Left hindlimb (tissue), 1 donor: Measurements from ENCODE around the gene TANGO6.
A peak's percentile ranks its signal among the peaks of the same experiment; 100 is the strongest.
"Not testable (repeated sequence)": the region's sequence is repeated elsewhere in the genome, so short reads cannot be mapped to it uniquely, and the experiment has no call there.

Experiments
- DNase-seq: peaks from one replicate; pipeline ENCODE4 v3.0.0-alpha.2; 2018

The TANGO6 gene

DNA sequence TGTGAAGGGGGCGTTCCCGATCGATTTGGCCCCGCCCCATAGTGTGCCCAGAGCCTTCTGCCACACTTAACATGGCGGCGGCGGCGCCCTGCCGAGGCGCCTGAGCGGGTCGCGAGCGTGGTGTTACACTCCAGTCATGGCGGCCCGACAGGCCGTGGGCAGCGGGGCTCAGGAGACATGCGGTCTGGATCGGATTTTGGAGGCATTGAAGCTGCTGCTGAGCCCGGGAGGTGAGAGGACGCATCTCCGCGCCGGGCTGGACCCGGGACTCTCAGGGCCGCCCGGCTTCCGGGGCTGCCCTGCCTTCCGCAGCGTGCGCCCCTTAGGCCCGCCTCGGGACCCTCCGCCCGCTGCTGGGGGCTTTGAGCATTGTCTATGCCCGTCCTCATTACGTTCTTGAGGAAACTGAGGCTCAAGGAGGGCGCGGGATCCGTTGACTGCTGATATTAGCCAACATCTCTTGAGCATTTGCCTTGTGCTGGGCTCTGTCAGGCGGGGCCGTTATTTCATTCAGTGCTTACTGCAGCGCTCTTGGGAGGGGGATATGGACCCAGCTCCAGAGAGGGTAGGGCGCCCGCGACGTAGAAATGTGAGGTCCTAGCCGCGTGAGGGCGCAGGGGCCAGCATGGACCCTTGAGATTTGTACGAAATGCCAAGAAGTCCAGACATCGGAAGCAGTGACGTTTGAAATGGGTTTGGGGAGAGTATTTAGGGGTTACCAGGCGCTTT, at the start of gene TANGO6:
Gene TANGO6, plus strand, starts transcription at position 50 of the 729 bp plus-strand sequence. Its CDS starts 87 bp downstream, at position 137.
- DNase-seq, result peak; percentile 85

DNA sequence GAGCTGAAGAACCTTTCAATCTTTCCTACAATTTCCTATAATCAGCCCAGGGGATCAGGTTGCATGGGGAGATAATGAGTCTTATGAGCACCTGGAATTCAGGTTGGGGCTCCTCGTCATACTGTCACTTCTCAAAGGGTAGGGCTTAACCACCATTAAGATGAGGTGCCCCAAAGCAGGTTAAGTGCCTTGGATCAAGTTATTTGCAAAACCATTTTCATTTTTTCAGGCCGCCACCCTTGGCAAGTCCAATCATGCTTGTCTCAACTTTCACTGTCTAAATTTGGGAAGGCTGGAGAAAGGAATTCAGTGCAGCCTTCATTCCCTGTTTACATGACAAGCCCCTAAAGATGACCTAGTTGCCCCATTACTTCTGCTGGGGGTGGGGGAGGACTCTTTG, 44.9 kb upstream of the TANGO6 start:
- no peak for DNase-seq

DNA sequence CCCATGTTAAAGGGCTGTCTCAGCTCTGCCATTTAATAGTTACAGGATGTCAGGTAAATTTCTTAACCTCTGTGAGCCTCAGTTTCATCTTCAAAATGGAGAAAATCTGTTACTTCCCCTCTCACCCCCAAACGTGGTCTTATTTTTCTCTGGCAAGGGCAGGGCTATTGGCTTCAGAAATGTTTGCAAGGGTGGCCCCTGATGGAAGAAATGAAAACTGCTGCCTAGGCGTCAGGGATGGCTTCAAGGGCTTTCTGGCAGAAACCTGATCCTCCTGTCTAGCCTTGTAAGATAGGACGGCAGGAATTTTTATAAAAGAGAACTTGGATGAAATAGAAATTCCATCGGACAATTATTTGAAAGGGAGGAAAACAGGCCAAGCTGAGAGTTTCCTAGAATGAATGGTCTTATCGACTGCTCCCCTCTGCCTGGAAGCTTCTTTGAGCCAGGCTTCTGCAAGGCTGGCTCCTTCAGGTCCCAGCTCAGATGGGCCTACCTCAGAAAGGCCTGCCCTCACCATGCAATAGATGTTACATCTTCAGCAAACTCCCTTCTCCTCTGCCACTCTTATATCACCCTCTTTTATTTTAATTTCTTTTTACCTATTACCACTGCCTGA, 43.0 kb upstream of the TANGO6 start:
- peak; percentile 80 for DNase-seq

DNA sequence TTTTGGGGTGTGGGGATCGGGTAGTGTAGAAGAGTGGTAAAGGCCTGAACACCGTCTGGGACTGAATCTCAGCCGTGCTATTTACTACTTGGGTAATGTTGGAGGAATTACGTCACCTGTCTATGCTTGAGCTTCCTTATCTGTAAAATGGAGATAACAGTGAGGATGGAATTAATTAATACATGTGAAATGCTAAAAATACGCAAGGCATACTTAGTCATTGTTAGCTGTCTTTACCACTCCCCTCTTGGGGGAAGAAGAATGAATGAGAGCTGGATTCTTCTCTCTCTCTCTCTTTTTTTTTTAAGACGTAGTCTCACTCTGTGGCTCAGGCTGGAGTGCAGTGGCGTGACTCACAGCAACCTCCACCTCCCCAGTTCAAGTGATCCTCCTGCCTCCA, 41.1 kb upstream of the TANGO6 start:
- no peak for DNase-seq

DNA sequence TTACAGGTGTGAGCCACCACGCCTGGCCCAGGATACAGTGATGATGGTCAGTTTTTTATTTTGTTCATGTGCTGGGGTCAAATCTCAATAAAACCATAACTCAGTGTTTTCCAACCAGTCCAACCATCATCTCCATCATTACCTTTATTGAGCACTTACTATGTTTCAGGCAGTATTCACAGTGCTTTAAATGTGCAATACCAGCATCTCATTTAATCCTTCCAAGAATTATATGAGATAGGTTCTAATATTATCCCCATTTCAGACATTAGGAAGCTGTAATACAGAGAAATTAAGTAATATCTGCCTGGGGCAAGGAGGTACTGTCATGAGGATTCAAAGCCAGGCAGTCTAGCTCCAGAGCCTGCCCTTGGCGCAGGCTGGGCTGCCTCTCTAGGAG, 36.9 kb upstream of the TANGO6 start:
- no peak for DNase-seq

DNA sequence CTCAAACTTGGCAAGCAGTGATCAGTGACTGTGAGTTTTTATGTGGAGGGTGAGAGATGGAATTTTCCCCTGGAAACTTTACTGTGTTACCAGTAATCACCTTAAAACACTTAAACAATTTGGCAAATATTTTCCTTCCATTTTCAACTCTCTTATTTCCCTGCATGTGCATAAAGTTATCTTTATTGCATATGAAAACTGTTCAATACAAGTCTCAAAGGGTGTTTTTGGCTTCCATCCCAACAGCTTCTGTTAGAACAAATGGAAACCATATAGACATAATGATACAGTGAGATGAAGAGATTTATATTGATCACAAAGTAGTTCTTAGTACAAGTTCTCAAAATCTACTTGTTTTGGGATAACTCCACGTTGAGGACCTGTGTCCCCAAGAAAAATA, 36.4 kb upstream of the TANGO6 start:
- no peak for DNase-seq

DNA sequence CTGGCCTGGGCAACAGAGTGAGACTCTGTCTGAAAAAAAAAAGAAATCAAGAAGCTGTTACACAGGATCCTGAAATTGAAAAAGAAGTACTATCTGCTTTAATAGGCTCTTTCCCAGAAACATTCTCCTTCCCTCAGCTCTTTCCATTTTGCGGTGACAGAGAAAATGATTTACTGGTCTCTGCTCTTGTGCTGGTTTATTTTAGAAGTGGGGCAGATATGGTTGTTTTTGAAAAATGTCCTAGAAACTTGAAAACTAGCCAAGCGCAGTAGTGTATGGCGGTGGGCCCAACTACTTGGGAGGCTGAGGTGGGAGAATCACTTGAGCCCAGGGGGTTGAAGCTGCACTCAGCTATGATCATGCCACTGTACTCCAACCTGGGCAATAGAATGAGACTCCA, 28.8 kb upstream of the TANGO6 start:
- DNase-seq, result no peak

DNA sequence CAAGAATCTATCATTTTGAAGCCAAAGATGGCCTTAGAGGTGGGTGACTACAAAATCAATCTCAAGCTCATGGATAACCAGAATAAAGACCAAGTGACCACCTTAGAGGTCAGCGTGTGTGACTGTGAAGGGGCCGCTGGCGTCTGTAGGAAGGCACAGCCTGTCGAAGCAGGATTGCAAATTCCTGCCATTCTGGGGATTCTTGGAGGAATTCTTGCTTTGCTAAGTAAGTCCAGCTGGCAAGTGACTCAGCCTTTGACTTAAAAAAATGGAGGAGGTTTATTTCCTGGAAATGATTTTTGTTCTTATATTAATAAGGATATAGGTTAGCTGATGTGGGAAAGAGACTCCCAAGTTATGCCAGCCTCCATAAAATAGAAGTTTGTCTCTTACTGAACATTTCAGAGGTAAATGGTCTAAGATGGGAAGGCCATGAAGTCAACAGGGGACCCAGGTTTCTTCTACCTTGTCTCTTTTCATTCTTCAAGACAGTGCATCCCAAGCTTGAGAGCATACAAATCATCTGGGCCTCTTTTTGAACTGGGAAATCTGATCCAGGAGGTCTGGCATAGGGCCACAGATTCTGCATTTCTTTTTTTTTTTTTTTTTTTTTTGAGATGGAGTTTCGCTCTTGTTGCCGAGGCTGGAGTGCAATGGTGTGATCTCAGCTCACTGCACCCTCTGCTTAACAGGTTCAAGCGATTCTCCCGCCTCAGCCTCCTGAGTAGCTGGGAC, 19.8 kb upstream of the TANGO6 start:
- DNase-seq, result no peak

DNA sequence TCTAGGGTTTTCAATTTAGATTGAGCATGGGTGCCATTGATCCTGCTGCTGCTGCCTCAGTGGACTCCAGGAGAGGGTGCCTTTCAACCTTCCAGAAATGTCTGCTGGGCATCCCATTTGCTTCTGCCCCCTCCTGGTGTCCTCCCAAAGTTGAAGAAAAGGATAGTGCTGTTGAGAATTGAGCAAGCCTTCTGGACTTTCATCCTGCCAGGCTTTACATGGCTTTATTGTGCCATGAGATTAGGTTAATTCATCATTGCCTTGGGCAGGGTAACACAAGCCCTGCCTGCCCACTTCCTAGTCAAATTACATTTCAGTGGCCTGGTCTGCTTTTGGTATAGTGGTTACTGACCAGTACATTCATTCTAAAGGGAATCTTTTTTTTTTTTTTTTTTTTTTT, 17.9 kb upstream of the TANGO6 start:
- no peak for DNase-seq

DNA sequence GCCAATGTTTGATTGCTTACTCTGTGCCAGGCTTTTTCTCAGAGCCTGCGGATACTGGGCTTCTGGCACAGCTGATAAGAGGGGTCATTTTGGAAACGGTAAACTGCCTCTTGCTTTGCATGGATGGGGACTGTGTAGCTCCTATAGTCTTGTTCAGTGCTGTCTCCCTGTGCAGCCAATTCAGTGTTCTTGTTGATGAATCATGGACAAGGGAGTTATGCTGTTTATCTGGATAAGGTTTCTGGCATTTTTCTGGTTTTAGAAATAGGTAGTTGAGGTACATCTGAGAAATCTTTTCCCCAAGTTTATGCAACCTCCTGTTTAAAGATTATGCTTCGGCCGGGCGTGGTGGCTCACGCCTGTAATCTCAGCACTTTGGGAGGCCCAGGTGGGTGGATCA, 16.7 kb upstream of the TANGO6 start:
- DNase-seq, result no peak

DNA sequence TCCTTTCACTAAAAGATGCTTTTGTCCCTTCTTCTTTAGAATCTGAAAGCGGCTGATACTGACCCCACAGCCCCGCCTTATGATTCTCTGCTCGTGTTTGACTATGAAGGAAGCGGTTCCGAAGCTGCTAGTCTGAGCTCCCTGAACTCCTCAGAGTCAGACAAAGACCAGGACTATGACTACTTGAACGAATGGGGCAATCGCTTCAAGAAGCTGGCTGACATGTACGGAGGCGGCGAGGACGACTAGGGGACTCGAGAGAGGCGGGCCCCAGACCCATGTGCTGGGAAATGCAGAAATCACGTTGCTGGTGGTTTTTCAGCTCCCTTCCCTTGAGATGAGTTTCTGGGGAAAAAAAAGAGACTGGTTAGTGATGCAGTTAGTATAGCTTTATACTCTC, 10.1 kb upstream of the TANGO6 start:
- no peak for DNase-seq

DNA sequence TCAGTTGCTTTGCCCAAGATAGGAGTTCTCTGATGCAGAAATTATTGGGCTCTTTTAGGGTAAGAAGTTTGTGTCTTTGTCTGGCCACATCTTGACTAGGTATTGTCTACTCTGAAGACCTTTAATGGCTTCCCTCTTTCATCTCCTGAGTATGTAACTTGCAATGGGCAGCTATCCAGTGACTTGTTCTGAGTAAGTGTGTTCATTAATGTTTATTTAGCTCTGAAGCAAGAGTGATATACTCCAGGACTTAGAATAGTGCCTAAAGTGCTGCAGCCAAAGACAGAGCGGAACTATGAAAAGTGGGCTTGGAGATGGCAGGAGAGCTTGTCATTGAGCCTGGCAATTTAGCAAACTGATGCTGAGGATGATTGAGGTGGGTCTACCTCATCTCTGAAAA, 8.8 kb upstream of the TANGO6 start:
- no peak for DNase-seq

DNA sequence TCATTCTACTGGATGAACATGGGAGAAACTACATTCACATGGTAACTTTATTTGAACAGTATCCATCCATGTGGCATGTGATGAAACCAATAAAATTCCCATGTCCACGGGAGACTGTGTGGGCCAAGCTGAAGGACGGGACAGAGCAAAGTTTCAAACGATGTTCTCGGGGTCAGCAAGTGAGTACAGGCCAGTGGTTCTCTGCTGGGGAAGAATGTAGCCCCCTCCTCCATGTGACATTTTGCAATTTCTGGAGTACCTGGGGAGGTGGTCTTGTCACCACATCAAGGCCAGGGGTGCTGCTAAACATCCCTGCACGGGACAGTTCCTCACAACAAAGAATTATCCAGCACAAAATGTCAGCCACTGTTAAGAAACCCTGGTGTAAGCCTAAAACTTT, 7.4 kb upstream of the TANGO6 start:
- DNase-seq, result no peak

DNA sequence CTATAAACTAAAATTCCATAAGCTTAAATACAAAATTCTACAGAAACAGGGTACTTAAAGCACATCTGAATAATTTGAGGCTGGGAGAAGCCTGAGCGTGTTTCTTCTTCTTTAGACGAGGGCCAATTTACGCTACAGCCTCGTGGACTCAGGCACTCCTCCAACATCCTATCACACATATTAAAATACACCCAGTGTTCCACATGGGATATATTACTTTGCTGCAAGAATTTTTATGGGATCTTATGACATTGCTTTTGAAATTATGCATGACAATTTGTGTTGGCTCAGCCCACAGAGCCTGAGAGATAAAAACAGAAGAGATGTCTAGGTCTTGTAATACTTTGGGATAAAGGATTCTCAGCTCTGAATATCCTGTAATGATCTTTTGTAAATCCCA, 3.5 kb upstream of the TANGO6 start:
- no peak for DNase-seq

DNA sequence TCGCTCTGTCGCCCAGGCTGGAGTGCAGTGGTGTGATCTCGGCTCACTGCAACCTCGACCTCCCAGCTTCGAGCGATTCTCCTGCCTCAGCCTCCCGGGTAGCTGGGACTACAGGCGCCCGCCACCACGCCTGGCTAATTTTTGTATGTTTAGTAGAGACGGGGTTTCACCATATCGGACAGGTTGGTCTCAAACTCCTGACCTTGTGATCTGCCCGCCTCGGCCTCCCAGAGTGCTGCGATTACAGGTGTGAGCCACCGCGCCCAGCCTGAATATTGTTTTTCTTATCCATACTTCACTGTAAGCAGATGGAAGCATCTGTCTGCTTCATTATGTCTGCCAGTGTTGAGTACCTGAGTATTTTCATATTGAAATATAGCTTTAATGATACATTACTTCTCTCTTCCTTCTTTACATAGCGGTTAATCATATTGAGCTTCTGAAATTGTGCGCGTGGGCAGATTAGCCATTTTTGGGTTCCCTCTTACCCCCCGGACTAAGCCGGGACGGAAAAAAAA, 308 bp upstream of the TANGO6 start:
- not testable (repeated sequence) for DNase-seq

DNA sequence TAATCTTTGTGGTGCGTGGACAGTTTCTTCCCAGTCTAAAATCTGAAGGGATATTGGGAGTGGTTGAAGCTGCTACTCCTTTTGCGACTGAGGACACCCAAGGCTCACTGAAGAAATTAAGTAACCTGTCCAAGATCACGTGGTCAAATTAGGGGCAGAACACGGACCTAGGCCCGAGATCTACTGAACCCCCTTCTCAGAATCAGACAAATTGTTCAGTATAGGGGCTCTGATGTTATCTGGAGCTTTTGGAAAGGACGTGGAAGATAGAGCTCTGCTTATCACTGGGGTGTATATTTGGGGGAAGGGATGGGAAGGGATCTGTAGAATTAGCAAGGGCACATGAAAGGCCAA, 857 bp downstream of the TANGO6 start:
- DNase-seq, result no peak

DNA sequence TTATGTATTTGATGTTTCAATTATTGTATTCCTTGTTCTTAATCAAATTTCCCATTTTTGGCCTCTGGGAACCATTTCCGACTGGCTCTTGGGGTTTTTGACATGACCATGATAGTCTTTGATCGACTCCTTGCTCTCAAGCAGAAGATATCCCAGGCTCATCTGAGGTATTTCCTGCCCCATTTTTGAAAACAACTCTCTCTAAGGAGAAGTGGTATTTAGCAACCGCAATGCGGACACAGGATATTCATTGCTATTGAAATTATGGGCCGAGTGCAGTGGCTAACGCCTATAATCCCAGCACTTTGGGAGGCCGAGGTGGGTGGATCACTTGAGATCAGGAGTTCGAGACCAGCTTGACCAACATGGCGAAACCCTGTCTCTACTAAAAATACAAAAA, 5.5 kb downstream of the TANGO6 start:
- no peak for DNase-seq

DNA sequence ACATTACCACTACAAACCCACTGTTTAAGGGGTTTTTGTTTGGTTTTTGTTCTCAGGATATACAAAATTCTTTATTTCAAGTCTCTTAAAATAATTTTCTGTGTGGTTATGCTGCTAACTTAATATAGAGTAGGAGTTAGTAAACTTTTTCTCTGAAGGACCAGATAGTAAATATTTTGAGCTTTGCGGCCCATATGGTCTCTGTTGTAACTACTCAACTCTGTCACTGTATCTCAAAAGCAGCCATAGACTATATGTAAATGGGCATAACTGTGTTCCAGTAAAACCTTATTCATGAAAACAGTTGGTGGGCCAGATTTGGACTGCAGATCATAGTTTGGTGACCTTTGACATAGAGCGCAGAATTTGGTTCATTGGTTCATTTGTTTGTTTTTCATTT, 7.2 kb downstream of the TANGO6 start:
- DNase-seq, result no peak

DNA sequence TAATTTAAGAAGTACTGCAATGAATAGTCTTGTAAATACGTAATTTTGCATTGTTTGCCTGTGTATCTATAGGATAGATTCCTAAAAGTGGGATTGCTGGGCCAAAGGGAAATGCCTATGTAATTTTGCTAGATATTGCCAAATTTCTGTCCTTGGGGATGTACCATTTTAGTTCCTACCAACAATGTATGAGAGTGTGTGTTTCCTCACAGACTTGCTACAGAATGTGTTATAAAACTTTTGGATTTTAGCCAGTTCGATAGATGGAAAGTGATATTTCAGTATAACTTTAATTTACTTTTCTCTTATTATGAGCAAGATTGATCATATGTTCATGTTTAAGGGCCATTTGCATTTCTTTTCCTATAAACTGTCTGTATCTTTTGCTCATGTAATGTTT, 8.3 kb downstream of the TANGO6 start:
- no peak for DNase-seq

DNA sequence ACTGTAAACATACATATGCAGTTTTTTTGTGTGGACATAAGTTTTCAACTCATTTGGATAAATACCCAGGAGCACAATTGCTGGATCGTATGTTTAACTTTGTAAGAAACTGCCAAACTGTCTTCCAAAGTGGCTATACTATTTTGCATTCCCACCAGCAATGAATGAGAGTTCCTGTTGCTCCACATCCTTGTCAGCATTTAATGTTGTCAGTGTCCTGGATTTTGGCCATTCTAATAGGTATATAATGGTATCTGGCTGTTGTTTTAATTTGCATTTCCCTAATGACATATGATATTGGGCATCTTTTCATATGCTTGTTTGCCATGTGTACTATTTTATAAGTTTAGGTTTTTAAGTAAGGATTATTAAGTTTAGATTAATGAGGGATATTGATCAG, 14.1 kb downstream of the TANGO6 start:
- DNase-seq, result no peak

DNA sequence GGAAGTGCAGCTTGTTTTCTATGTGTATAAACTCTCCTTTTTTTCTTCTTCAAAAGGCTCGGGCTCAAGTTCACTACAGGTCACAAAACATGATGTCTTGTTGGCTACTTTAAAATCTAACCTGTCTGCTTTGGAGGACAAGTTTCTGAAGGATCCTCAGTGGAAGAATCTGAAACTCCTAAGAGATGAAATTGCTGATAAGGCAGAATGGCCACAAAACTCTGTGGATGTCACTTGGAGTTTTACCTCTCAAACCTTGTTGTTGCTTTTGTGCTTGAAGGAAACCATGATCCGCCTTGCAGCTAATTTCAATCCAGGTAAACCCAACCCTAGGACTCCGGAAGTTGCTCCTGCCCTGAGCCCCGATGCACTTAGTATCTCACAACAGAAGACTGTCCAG, 16.5 kb downstream of the TANGO6 start:
- no peak for DNase-seq

DNA sequence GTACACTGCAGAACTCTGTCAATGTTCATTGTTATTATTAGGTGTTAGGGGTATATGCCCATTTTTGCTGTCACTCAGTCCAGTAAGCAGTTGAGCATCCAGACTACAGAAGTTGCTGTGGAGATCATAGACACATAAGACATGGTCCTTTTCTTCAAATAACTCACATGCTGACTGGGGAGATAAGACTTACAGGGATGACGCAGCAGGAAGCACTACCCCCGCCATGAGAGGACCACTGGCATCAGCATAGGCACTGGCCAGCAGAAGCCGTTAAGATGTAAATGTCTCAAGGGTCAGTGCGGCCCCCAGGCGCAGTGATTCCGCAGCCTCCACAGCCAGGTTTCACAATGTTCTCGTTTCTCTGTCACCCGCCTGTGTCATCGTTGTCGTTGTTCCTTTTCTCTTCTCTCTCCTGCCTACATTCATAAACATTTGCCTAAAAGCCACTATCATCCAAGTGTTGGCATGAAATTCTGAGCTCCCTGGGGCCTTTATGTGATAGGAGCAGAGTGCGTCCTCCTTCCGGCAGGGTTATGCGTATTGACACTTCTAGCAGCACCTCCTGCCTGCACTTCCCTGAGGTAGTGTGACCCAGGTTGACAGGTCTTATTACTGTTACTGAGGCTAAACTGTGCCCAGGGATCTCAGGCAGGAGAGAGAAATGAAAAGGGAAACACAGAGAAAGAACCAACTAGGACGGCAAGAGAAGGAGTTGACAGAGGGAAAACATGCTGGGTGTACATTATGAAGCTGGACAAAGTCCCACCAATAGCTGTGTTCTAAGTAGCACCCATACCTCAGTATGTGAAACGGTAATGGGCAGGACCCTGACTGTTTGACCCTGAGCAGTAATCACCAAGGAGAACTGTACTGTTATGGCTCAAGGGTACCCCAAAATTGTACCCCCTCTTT, 17.9 kb downstream of the TANGO6 start:
- no peak for DNase-seq

DNA sequence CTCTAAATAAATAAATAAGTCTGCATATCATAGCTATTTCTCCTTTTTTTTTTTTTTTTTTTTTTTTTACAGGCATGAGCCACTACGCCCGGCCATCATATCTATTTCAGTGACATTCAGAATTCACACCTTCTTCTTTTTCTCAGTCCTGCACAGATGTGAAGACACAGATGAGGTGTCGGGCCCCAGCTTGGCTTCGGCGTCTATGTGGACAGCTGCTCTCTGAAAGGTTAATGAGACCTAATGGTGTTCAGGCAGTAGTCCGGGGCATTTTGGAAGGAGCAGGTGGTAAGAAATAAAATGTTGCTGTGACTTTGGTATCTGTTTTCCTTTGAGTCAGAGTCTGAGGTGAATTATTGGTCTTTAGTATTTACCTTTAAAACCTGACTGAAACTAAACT, 23.6 kb downstream of the TANGO6 start:
- DNase-seq, result no peak
